CD4-positive, alpha-beta memory T cell (primary cell): ENCODE data around the gene CLEC11A. TPM values are rescaled to one million over a fixed set of nuclear protein-coding genes. Genes with fewer than 3 reads are reported as not detected.
A peak's percentile ranks its signal among the peaks of the same experiment; 100 is the strongest.
"Not testable (repeated sequence)": the region's sequence is repeated elsewhere in the genome, so short reads cannot be mapped to it uniquely, and the experiment has no call there.

Source experiments
- CTCF ChIA-PET: fragments of 350-600 bp; sonication (Branson Sonifier 250); formaldehyde crosslinking; loops from one replicate; lab custom pipeline; 2021; ENCODE audit warnings: inconsistent platforms; ENCODE audit not compliant: partially characterized antibody; lab: Charles Lee
- POLR2A ChIA-PET: fragments of 350-600 bp; sonication (Branson Sonifier 250); formaldehyde crosslinking; loops from one replicate; lab custom pipeline; 2021; ENCODE audit not compliant: partially characterized antibody; lab: Charles Lee
- DNase-seq, 5 donors: peaks; one replicate each; pipeline versions ENCODE4 v3.0.0 to v3.0.0-alpha.2; 2020 to 2022; ENCODE audit warnings: mixed read lengths in 1 of 5
- H3K27ac ChIP-seq: one replicate; pipeline ENCODE4 v1.7.0; 2013; ENCODE audit warnings: low read depth, low read length
- H3K27me3 ChIP-seq: 2 replicates; pipeline ENCODE4 v1.7.0; 2013; ENCODE audit warnings: mild to moderate bottlenecking, low read length, moderate library complexity; ENCODE audit not compliant: insufficient read depth
- H3K36me3 ChIP-seq: 2 replicates; pipeline ENCODE4 v1.7.0; 2013; ENCODE audit warnings: mild to moderate bottlenecking, low read length, moderate library complexity; ENCODE audit not compliant: insufficient read depth
- H3K4me1 ChIP-seq: 2 replicates; pipeline ENCODE4 v1.7.0; 2013; ENCODE audit warnings: mild to moderate bottlenecking, low read length, moderate library complexity; ENCODE audit not compliant: insufficient read depth
- H3K4me3 ChIP-seq, 2 donors: one replicate each; pipeline ENCODE4 v1.7.0; 2013; ENCODE audit warnings: low read length in 2 of 2, mild to moderate bottlenecking in 1 of 2
- H3K9me3 ChIP-seq, 2 donors: one replicate each; pipeline ENCODE4 v1.7.0; 2013; ENCODE audit warnings: low read length in 2 of 2, control low read depth in 1 of 2; ENCODE audit not compliant: control insufficient read depth in 1 of 2
- H3K27ac Mint-ChIP-seq, 7 donors: one replicate each; pipeline ENCODE4 v1.8.0; 2020 to 2021; ENCODE audit warnings: mixed read lengths in 7 of 7, mild to moderate bottlenecking in 6 of 7, inconsistent platforms in 3 of 7, moderate library complexity in 3 of 7
- H3K27me3 Mint-ChIP-seq, 2 donors: one replicate each; pipeline ENCODE4 v1.8.0; 2020 to 2021; ENCODE audit warnings: mixed read lengths in 2 of 2
- H3K36me3 Mint-ChIP-seq, 2 donors: one replicate each; pipeline ENCODE4 v1.8.0; 2020 to 2021; ENCODE audit warnings: mixed read lengths in 2 of 2, inconsistent platforms in 1 of 2, mild to moderate bottlenecking in 1 of 2
- H3K4me1 Mint-ChIP-seq, 4 donors: one replicate each; pipeline ENCODE4 v1.8.0; 2020 to 2021; ENCODE audit warnings: mixed read lengths in 4 of 4, mild to moderate bottlenecking in 1 of 4
- H3K4me3 Mint-ChIP-seq, 8 donors: one replicate each; pipeline ENCODE4 v1.8.0; 2020 to 2021; ENCODE audit warnings: mixed read lengths in 8 of 8, mild to moderate bottlenecking in 7 of 8, moderate library complexity in 6 of 8, inconsistent platforms in 3 of 8
- H3K9me3 Mint-ChIP-seq, 8 donors: one replicate each; pipeline ENCODE4 v1.8.0; 2020 to 2021; ENCODE audit warnings: mixed read lengths in 8 of 8, mild to moderate bottlenecking in 5 of 8, inconsistent platforms in 3 of 8, moderate library complexity in 1 of 8
- intact Hi-C: fragments of 100-400 bp; cut with micrococcal nuclease; formaldehyde crosslinking; loops from one replicate; pipeline ENCODE4 v1.15.1; 2023
- polyA plus RNA-seq, 2 donors: library from polyadenylated mRNA; unstranded; fragments of 300-500 nt; fragmentation: Illumina TruSeq; gene quantifications; one replicate each; pipeline ENCODE4 v1.2.3, GENCODE V29; 2021
- total RNA-seq, 2 experiments: library from RNA; stranded (reverse); gene quantifications; one replicate each; pipeline ENCODE4 v1.2.3, GENCODE V29; 2021

Gene CLEC11A
- total and polyA plus RNA-seq, 4 experiments from 2014 or later: 0.47 to 1.2 (median 0.67) TPM

DNA sequence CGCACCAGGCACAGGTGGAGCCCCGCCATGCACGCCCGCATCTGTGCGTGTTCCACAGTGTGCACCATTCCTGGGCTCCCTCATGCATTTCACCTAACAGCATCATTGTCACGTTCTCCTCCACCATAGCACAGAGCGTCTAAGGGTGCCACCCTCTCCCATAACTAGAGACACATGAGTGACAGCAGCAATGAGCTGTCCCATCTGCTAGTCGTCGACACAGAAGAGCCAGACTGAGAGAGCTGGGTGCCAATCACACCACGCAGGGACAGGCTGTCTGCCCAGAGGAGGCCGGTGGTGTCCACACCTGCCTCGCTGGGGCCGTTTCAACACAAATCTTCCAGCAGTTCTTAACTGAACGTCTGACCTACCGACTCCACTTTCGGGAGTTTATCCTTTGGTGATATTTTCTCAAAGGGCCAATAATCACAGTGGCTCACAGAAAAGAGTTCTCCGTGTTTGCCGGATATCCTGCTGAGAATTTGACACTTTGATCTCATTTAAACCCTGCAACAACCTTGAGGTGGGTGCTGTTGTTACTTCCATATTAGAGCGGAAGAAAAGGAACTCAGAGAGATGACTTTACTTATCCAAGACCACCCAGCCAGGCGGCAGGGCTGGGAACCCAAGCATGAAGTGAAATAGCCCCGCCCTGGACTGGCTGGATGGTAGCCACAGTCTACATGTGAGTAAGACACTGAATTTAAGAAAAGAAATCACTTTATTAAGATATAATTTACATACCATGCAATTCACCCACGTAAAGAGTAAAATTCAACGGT, 16.2 kb downstream of the CLEC11A start:
- ChIA-PET POLR2A (no interaction called here), CTCF (no interaction called here)
- H3K27me3 ChIP-seq: no peaks in the 10 kb centered on the region
- H3K27ac ChIP-seq: no peak overlapping the region
- Mint-ChIP-seq H3K36me3 (no peaks in the 10 kb centered on the region), H3K4me1 (no peaks in the 10 kb centered on the region), H3K9me3 (peaks cover 0 to 5% (median 1%) of the 10 kb centered on the region in 8 donors), H3K4me3 (no peak overlapping the region), H3K27ac (no peak overlapping the region), H3K27me3 (peaks cover 30 to 33% of the 10 kb centered on the region in 2 donors)
- intact Hi-C loops: no loop called here
- no peaks in the 10 kb centered on the region for H3K36me3 ChIP-seq
- H3K9me3 ChIP-seq: no peaks in the 10 kb centered on the region
- H3K4me3 ChIP-seq: no peak overlapping the region
- no peaks in the 10 kb centered on the region for H3K4me1 ChIP-seq
- no peak for DNase-seq

DNA sequence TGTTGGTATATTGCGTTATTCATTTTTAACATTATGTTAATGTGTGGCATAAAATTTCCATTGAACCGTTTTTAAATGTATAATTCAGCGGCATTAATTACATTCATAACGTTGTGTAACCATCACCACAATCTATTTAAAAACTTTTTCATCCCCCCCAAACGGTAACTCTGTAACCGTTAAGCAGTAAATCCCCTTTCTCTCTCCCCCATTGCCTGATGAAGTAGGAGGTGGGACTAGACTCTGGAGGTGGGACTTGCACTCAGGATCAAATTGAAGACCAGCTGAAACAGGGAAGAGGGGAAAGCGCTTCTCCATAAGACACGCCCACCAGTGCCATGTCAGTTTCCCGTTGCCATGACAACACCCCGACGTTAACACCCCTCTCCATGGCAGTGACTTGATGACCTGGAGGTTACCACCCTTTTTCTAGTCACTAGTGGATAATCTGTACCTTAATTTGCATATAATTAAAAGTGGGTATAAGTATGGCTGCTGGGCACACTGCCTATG, 16.8 kb downstream of the CLEC11A start:
- Histone ChIP-seq H3K36me3 (no peaks in the 10 kb centered on the region), H3K27ac (no peak overlapping the region), H3K9me3 (no peaks in the 10 kb centered on the region), H3K27me3 (no peaks in the 10 kb centered on the region), H3K4me1 (no peaks in the 10 kb centered on the region), H3K4me3 (no peak overlapping the region)
- Mint-ChIP-seq H3K4me1 (no peaks in the 10 kb centered on the region), H3K9me3 (peaks cover 0 to 5% (median 1%) of the 10 kb centered on the region in 8 donors), H3K4me3 (no peak overlapping the region), H3K27me3 (peaks cover 32 to 37% of the 10 kb centered on the region in 2 donors), H3K27ac (peak overlapping the region in 2 of 7 donors; percentile 19 to 35), H3K36me3 (no peaks in the 10 kb centered on the region)
- CTCF ChIA-PET: no interaction called here
- intact Hi-C loops: no loop called here
- DNase-seq: no peak
- POLR2A ChIA-PET: no interaction called here

DNA sequence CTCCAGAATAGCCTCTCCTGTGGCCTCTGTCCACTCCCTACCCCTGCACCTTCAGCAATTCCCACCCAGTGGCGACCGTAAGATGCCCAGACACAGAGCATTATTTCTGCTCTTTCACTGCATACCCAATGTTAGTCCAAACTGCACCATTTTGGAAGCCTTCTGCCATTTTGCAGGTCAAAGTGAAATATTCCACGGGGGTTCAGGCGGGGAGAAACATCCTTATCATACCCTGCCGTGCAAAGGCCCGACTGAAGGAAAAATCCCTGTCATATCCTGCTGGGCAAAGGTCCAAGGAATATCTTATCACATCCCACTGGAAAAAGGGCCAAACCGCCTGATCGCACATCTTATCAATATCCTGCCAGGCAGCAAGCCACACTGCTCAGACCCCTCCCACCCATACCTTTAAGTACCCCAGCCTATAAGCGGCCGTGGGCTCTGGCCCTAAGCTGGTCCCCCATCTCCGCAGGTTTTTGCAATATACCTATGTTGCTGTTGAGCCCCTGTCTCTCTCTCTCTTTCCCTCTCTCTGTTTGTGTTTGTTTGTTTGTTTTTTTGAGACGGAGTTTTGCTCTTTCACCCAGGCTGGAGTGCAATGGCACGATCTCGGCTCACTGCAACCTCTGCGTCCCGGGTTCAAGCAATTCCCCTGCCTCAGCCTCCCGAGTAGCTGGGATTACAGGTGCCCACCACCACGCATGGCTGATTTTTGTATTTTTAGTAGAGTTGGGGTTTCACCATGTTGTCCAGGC, 18.2 kb downstream of the CLEC11A start:
- CTCF ChIA-PET: no interaction called here
- no peaks in the 10 kb centered on the region for H3K36me3 Mint-ChIP-seq
- H3K4me3 ChIP-seq: no peak overlapping the region
- no peak for DNase-seq
- no peaks in the 10 kb centered on the region for H3K4me1 Mint-ChIP-seq
- H3K9me3 ChIP-seq: no peaks in the 10 kb centered on the region
- no peaks in the 10 kb centered on the region for H3K36me3 ChIP-seq
- POLR2A ChIA-PET: no interaction called here
- no peak overlapping the region for H3K4me3 Mint-ChIP-seq
- H3K9me3 Mint-ChIP-seq: peaks cover 0 to 5% (median 1%) of the 10 kb centered on the region in 8 donors
- no peaks in the 10 kb centered on the region for H3K27me3 ChIP-seq
- peaks cover 28 to 36% of the 10 kb centered on the region in 2 donors for H3K27me3 Mint-ChIP-seq
- intact Hi-C loops: no loop called here
- no peaks in the 10 kb centered on the region for H3K4me1 ChIP-seq
- H3K27ac ChIP-seq: no peak overlapping the region
- H3K27ac Mint-ChIP-seq: no peak overlapping the region

DNA sequence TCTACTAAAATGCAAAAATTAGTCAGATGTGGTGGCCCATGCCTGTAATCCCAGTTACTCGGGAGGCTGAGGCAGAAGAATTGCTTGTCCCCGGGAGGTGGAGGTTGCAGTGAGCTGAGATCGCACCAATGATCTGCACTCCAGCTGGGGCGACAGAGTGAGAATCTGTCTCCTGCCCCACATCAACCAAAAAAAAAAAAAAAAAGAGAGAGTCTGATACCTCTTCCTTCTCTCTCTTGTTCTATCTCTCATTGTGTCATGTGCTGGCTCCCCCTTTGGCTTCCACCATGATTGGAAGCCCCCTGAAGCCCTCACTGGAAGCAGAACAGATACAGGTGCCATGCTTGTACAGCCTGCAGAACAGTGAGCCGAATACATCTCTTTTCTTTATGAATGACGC, 20.4 kb downstream of the CLEC11A start:
- Mint-ChIP-seq H3K9me3 (peaks cover 0 to 5% (median 1%) of the 10 kb centered on the region in 8 donors), H3K27me3 (peaks cover 26 to 28% of the 10 kb centered on the region in 2 donors), H3K4me3 (peak overlapping the region in 1 of 8 donors; percentile 15), H3K4me1 (no peaks in the 10 kb centered on the region), H3K27ac (no peak overlapping the region), H3K36me3 (no peaks in the 10 kb centered on the region)
- intact Hi-C loops: no loop called here
- ChIA-PET POLR2A (no interaction called here), CTCF (interaction anchor here (0.7 kb wide), 2 partner anchors 41 to 204 kb away, joined by 3 to 5 read pairs; no protein-coding TSS in a partner anchor)
- Histone ChIP-seq H3K4me3 (no peak overlapping the region), H3K27ac (no peak overlapping the region), H3K36me3 (no peaks in the 10 kb centered on the region), H3K27me3 (no peaks in the 10 kb centered on the region), H3K9me3 (no peaks in the 10 kb centered on the region), H3K4me1 (no peaks in the 10 kb centered on the region)
- DNase-seq: no peak

DNA sequence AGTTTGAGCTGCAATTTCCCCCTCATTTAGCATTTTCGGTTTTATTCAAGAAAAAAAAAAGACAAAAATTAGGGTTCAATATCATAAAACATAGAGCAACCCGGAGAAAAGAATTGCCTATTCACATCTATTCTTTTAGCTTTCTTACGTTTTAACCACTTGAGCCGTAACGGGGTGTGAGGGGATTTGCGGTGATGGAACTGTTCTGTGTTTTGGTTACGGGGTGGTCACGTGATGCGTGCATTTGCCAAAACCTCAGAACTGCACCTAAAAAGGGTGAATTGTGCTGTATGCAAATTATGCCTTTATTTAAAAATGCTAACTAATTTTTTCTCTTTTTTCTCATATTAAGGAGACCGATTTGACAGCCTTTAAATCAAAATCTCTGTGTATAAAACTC, 22.1 kb downstream of the CLEC11A start:
- no peak overlapping the region for H3K27ac Mint-ChIP-seq
- no peaks in the 10 kb centered on the region for H3K27me3 ChIP-seq
- intact Hi-C loops: no loop called here
- H3K4me3 Mint-ChIP-seq: no peak overlapping the region
- CTCF ChIA-PET: no interaction called here
- no peaks in the 10 kb centered on the region for H3K4me1 Mint-ChIP-seq
- H3K4me3 ChIP-seq: no peak overlapping the region
- no peak overlapping the region for H3K27ac ChIP-seq
- no peaks in the 10 kb centered on the region for H3K36me3 Mint-ChIP-seq
- H3K27me3 Mint-ChIP-seq: peaks cover 15 to 16% of the 10 kb centered on the region in 2 donors
- H3K4me1 ChIP-seq: no peaks in the 10 kb centered on the region
- POLR2A ChIA-PET: no interaction called here
- no peak for DNase-seq
- H3K36me3 ChIP-seq: no peaks in the 10 kb centered on the region
- peaks cover 0 to 2% (median 0%) of the 10 kb centered on the region in 8 donors for H3K9me3 Mint-ChIP-seq
- H3K9me3 ChIP-seq: no peaks in the 10 kb centered on the region

DNA sequence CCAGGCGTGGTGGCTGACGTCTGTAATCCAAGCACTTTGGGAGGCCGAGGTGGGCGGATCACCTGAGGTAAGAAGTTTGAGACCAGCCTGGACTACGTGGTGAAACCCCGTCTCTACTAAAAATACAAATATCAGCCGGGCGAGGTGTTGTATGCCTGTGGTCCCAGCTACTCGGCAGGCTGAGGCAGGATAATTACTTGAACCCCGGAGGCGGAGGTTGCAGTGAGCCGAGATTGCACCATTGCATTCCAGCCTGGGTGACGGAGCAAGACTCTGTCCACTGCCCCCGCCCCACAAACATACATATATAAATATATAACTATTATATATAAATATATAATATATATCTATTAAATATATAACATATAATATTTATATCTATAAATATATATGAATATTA, 24.0 kb downstream of the CLEC11A start:
- H3K9me3 ChIP-seq, H3K4me3 Mint-ChIP-seq, H3K4me1 Mint-ChIP-seq, H3K27ac ChIP-seq, H3K4me1 ChIP-seq, H3K36me3 Mint-ChIP-seq, H3K4me3 ChIP-seq, H3K27me3 ChIP-seq, DNase-seq, CTCF ChIA-PET, H3K27ac Mint-ChIP-seq, POLR2A ChIA-PET, H3K9me3 Mint-ChIP-seq, H3K27me3 Mint-ChIP-seq, H3K36me3 ChIP-seq, intact Hi-C loops: not testable (repeated sequence)

DNA sequence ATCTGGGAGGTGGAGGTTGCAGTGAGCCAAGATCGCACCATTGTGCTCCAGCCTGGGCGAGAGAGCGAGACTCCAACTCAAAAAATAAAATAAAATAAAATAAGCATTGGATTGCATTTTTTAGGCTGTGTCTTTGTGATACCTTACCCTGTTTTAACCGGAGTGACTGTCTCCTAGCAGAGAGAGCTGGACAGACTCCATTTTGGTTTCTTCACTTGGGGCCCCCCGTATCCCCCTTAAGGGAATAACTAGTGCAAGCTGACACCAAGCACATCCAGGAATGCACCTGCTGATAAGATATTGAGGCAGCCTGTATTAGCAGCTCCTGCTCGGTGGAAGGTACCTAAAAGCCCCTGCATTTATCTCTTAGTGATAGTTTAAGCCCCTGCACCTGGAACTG, 26.3 kb downstream of the CLEC11A start:
- ChIA-PET POLR2A (no interaction called here), CTCF (no interaction called here)
- intact Hi-C loops: no loop called here
- Mint-ChIP-seq H3K4me3 (no peak overlapping the region), H3K9me3 (peaks cover 0 to 2% (median 0%) of the 10 kb centered on the region in 8 donors), H3K4me1 (no peaks in the 10 kb centered on the region), H3K27me3 (peaks cover 6 to 10% of the 10 kb centered on the region in 2 donors), H3K36me3 (no peaks in the 10 kb centered on the region), H3K27ac (no peak overlapping the region)
- Histone ChIP-seq H3K4me1 (no peaks in the 10 kb centered on the region), H3K36me3 (no peaks in the 10 kb centered on the region), H3K4me3 (no peak overlapping the region), H3K27ac (no peak overlapping the region), H3K9me3 (no peaks in the 10 kb centered on the region), H3K27me3 (no peaks in the 10 kb centered on the region)
- no peak for DNase-seq
